HG03175 (cell line): ENCODE data around the gene CIRBP.

Source experiments
- ATAC-seq: cut with Tn5 transposase; IDR thresholded peaks from one replicate; pipeline ENCODE4 v1.9.1; 2021; ENCODE audit warnings: mild to moderate bottlenecking, moderate library complexity; ENCODE audit not compliant: unreplicated experiment

The CIRBP gene

DNA sequence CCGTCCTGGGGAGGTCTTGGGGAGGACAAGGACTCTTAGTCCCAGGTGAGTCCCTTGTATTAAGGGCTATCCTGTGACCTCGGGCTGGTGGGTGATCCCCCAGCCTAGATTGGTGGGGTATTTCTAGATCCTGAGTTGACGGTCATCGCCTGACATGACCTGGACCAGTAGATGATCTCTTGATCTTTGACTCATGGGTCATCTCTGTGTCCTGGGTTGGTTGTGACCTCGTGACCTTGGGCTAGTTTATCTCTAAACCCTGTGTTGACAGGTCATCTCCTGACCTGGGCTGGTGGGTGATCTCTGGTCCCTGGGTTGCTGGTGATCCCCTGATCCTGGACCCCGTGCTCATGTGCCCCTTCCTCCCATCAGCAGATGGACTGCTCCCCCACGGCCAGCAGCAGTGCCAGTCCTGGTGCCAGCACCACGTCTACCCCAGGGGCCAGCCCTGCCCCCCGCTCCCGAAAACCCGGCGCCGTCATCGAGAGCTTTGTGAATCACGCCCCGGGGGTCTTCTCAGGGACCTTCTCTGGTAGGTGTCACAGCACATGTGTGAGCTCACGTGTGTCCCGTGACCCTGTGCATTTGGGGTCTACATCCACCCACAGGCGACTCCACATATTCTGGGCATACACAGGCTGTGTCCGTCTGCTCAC lies 14.5 kb upstream of the CIRBP start:
- no peak for ATAC-seq

GRCh38 chr19:1255186-1256161 lies 13.7 kb upstream of the CIRBP start:
- no peak for ATAC-seq

- ATAC-seq, result no peak
Measured at GRCh38 chr19:1256646-1257474, 12.3 kb upstream of the CIRBP start.

DNA sequence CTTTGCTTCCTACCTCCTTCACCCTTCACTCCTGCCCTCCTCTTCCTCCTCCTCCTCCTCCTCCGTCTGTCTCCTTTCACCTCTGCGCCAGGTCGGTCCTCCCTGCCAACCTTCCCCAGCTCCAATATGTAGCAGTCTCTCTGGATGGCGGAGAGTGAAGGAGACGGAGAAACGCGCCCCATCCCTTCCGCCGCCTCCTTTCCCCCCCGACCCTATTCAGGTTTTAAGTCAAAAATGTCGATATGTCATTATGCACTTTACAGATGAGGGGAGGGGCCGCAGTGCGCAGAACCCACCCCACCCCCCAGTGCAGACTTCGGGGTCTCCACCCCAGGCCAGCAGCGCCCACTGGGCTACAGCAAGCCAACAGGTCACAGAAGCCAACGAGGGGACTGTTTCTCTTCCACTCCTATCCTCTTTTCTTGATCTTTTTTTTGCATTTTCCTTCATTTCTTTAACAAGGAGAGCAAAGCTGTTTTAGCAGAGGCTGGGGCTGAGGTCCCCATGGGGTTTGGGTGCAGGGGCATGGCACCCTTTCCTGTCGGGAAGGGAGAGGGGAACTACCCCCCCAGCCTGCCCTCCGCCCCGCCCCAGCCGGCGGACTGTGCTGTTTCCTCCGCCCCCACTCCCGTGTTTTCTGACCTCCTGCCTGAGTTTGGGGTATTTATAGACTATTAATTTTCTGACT lies 11.5 kb upstream of the CIRBP start:
- no peak for ATAC-seq

DNA sequence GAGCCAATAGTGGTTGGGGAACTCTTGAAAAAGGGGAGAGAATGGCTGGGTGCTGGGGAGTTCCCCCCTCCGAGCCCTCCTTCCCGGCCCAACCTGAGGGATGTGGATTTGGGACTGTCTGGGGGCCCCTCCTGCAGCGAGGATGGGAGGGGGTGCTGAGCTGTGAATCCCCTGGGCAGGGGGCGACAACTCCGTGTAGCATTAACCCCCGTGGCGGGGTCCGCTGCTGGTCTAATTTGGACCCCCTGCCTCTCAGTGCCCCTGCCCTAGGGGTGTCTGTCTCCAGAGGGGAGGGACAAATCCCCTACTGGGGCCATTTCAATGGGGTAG lies 11.0 kb upstream of the CIRBP start:
- ATAC-seq, result no peak

- no peak for ATAC-seq
Measured at GRCh38 chr19:1258707-1259205, 10.4 kb upstream of the CIRBP start.

GRCh38 chr19:1259206-1259875 lies 9.8 kb upstream of the CIRBP start:
- ATAC-seq, result peak; percentile 33

GRCh38 chr19:1259876-1260748 lies 9.0 kb upstream of the CIRBP start:
- ATAC-seq, result peak; percentile 18

DNA sequence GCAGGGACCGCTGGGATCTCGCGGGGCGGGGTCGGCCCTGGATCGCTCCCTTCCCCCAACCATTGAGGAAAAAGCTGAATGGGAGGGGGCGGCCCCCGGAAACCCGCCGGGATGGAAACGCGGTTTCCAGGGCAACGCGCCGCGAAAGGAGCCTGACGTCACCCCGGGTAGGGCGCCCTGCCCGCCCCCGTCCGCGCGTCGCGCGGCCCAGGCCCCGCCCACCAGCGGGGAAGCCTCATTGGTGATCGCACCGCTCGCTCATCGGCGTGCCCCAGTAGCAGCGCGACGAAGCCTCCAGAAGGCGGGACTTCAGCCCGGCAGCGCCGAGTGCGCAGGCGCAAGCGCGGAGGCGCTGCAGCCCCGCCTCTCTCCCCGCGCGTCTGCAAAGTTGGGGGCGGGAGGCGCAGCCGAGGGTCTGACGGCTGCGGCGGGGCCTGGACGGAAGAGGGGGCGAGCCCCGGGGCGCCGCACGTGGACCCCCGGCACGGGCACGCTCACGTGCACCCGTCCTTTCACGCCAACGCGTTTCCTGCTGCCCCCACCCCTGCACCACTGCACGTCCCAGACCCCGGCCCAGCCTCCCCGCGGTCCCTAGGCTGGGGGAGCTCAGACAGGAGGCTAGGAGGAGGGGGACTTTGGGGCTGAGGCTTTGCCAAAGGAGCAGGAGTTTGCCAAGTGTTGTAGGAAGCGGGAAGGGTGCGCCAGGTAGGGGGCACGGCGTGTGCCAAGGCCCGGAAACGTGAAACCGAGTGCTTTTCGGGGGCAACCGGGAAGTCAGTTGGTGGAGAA lies 8.2 kb upstream of the CIRBP start:
- peak; percentile 55 for ATAC-seq

DNA sequence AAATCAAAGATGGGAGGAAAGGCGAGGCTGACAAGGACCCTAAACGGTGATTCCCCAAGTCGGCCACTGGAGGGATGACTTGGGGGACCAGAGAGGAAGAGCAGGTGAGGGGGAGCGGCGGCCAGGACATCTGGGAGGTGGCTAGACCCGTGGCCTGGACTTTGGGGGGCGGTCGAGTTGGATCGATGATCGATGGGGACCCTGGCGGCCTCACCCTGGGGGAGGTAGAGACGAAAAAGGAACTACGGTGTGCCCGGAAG lies 7.7 kb upstream of the CIRBP start:
- ATAC-seq, result no peak

GRCh38 chr19:1261798-1262622 lies 7.1 kb upstream of the CIRBP start:
- ATAC-seq, result no peak

DNA sequence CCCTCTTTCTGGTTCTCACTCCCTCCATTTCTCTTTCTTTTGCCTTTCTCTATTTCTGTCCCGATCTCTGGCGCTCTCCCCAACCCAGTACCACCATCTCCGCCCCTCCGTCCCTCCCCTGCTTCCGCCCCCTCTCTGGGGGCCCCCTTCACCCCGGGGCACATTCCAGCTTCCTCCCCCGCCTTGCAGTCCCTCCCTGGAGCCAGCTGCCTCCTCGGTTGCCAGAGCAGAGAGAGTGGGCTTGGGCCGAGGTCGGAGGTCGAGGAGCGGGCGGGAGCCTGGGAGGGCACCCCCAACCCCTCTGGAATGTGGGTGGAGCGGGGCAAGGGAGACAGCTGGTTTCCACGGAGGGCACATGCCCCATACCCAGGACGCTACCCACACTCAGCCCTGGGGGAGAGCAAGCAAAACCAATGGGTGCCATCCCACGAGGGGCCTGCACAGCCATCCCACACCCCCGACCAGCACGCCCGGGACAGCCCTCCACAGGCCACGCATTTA lies 6.5 kb upstream of the CIRBP start:
- ATAC-seq, result no peak

GRCh38 chr19:1263188-1263587 lies 5.9 kb upstream of the CIRBP start:
- no peak for ATAC-seq

- no peak for ATAC-seq
Measured at GRCh38 chr19:1264801-1265614, 4.1 kb upstream of the CIRBP start.

DNA sequence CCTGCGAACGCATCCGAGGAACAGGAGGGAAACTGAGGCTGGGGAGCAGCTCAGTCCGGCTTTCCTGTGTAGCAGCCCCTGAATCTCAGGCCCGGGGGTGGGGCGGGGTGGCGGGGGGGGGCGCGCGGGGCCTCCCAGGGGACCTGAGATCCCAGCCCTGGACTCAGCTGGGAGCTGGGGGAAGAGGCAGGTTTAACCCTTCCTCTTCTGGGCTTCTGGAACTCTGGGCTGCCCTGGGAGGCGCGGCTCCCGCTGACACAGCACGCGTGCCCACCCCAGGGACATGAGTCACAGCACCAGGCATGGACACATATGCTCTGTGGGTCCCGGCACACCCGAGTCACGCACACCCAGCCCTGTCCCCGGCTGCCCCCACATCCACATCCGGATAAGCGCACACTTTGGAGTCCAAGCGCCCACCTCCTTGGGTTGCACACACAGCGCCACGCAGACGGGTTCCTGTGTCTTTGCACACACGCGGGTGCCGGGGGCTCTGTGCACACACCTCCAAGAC lies 3.5 kb upstream of the CIRBP start:
- ATAC-seq, result no peak

DNA sequence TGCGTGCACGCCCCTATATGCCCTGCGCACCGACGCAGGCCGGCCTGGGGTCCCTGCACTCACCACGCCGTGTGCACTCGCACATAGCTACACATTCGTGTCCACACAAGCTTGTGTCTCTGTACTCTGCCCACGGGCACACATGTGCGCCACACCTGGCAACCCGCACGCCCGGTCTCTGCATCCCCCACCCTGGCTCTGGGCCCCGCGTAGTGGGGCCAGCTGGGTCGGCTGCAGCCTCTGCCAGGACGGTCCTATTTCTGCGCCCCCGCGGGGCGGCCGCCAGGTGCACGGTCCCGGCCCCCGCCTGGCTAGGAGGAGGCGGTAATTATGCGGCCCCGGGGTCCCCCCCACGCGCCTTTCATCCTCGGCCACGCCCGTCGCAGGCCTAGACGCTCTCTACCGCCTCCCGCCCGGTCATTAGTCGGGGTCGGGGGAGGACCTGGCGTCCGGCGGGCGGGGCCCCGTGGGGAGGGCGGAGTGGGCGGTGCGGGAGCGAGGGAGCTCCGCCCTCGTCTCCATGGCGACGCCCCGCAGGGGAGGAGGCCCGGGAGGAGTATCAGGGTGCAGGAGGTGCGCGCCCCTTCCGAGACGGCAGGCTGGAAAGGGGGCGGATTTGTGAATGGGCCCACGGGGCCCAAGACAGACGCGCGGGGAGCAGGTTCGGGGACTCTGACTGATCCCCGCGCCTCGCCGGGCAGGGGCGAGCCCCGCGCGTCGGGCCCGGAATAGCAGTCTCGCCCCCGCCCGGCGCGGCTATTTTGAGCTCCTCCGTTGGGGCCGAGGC lies 2.8 kb upstream of the CIRBP start:
- peak; percentile 31 for ATAC-seq
